ENCODE results near the gene PNPLA1.

PNPLA1 gene

GRCh38 chr6:36232172-36232571 is 37.7 kb upstream of the PNPLA1 start:
- Histone ChIP-seq H3K4me3 (ENCODE audit: low read length) (no peak overlapping the region), H3K27me3 (replicated peaks; ENCODE audit: control insufficient read depth, insufficient read depth, low read length) (no peaks in the 10 kb centered on the region), H3K9me3 (ENCODE audit: control insufficient read depth, low read length) (no peaks in the 10 kb centered on the region), H3K4me1 (ENCODE audit: control insufficient read depth, insufficient read depth, low read length) (no peaks in the 10 kb centered on the region), H3K9ac (ENCODE audit: low read length) (no peak overlapping the region), H3K36me3 (ENCODE audit: control insufficient read depth, insufficient read depth, low read length, severe bottlenecking) (peaks cover 72% of the 10 kb centered on the region)
- DNase-seq (ENCODE audit: low read depth), result no peak

GRCh38 chr6:36235309-36235708 is 34.6 kb upstream of the PNPLA1 start:
- Histone ChIP-seq H3K9ac (ENCODE audit: low read length) (no peak overlapping the region), H3K4me1 (ENCODE audit: control insufficient read depth, insufficient read depth, low read length) (no peaks in the 10 kb centered on the region), H3K4me3 (ENCODE audit: low read length) (no peak overlapping the region), H3K36me3 (ENCODE audit: control insufficient read depth, insufficient read depth, low read length, severe bottlenecking) (peaks cover 40% of the 10 kb centered on the region), H3K27me3 (replicated peaks; ENCODE audit: control insufficient read depth, insufficient read depth, low read length) (no peaks in the 10 kb centered on the region), H3K9me3 (ENCODE audit: control insufficient read depth, low read length) (no peaks in the 10 kb centered on the region)
- DNase-seq (ENCODE audit: low read depth), result no peak

DNA sequence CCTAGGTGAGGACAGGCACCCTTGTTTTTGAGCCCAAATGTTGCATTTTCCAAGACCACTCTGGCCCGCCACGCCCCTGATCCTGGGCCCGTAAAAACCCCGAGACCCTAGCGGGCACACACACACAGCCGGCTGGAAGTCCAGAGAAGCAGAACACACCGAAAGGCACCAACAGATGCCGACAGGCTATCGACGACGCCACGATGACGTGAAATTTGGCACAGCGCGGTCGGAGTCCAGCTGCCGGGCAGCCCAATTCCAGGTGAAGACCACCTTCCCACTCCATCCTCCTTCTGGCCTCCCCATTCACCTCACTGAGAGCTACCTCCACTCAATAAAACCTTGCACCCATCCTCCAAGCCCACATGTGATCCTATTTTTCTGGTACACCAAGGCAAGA is 34.0 kb upstream of the PNPLA1 start:
- H3K4me3 ChIP-seq (ENCODE audit: low read length), result no peak overlapping the region
- no peak overlapping the region for H3K9ac ChIP-seq (ENCODE audit: low read length)
- peaks cover 35% of the 10 kb centered on the region for H3K36me3 ChIP-seq (ENCODE audit: control insufficient read depth, insufficient read depth, low read length, severe bottlenecking)
- no peaks in the 10 kb centered on the region for H3K27me3 ChIP-seq (replicated peaks; ENCODE audit: control insufficient read depth, insufficient read depth, low read length)
- no peaks in the 10 kb centered on the region for H3K4me1 ChIP-seq (ENCODE audit: control insufficient read depth, insufficient read depth, low read length)
- no peak for DNase-seq (ENCODE audit: low read depth)
- H3K9me3 ChIP-seq (ENCODE audit: control insufficient read depth, low read length), result no peaks in the 10 kb centered on the region

DNA sequence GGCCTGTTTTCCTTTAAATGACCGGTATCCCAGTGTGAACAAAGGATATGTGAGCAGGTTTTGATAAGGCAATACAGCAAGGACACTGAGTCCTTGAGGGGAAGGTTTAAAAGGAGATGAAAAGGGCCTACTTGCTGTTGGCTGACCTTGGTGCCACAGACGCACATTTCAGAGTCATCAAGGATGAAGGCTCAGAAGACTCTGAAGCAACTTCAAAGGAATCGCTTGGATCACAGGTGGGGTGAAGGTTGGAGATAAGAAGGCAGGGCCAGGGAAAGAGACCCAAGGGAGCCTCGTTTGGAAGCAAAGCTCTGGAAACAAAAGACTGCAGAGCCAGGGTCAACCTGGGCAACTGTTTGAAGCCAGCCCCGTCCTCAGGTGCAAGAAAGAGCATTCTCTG is 30.1 kb upstream of the PNPLA1 start:
- Histone ChIP-seq H3K9ac (ENCODE audit: low read length) (no peak overlapping the region), H3K9me3 (ENCODE audit: control insufficient read depth, low read length) (no peaks in the 10 kb centered on the region), H3K27me3 (replicated peaks; ENCODE audit: control insufficient read depth, insufficient read depth, low read length) (no peaks in the 10 kb centered on the region), H3K36me3 (ENCODE audit: control insufficient read depth, insufficient read depth, low read length, severe bottlenecking) (peaks cover 6% of the 10 kb centered on the region), H3K4me3 (ENCODE audit: low read length) (no peak overlapping the region), H3K4me1 (ENCODE audit: control insufficient read depth, insufficient read depth, low read length) (no peaks in the 10 kb centered on the region)
- no peak for DNase-seq (ENCODE audit: low read depth)

DNA sequence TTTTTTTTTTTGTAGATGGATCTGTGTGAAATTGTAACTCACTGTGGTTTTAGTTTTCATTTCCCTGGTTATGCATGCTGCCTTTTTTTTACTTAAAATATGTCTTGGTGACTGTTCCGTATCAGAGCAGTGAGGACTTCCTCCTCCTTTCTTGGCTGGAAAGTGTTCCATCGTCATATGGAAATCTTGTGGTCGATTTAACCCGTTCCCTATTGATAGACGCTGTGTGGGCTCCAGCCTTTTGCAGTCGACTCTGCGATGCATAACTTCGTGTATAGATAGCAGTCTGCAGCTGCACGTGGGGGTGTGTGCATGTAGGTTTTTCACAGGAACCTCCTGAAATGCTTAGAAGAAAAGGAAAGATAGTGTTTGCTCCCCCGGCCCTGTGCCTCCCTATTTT is 28.1 kb upstream of the PNPLA1 start:
- Histone ChIP-seq H3K4me3 (ENCODE audit: low read length) (no peak overlapping the region), H3K4me1 (ENCODE audit: control insufficient read depth, insufficient read depth, low read length) (no peaks in the 10 kb centered on the region), H3K9ac (ENCODE audit: low read length) (no peak overlapping the region), H3K36me3 (ENCODE audit: control insufficient read depth, insufficient read depth, low read length, severe bottlenecking) (no peaks in the 10 kb centered on the region), H3K27me3 (replicated peaks; ENCODE audit: control insufficient read depth, insufficient read depth, low read length) (no peaks in the 10 kb centered on the region), H3K9me3 (ENCODE audit: control insufficient read depth, low read length) (no peaks in the 10 kb centered on the region)
- no peak for DNase-seq (ENCODE audit: low read depth)

GRCh38 chr6:36242161-36242560 is 27.7 kb upstream of the PNPLA1 start:
- H3K9ac ChIP-seq (ENCODE audit: low read length), result no peak overlapping the region
- no peaks in the 10 kb centered on the region for H3K36me3 ChIP-seq (ENCODE audit: control insufficient read depth, insufficient read depth, low read length, severe bottlenecking)
- no peak overlapping the region for H3K4me3 ChIP-seq (ENCODE audit: low read length)
- DNase-seq (ENCODE audit: low read depth), result no peak
- no peaks in the 10 kb centered on the region for H3K9me3 ChIP-seq (ENCODE audit: control insufficient read depth, low read length)
- no peaks in the 10 kb centered on the region for H3K27me3 ChIP-seq (replicated peaks; ENCODE audit: control insufficient read depth, insufficient read depth, low read length)
- H3K4me1 ChIP-seq (ENCODE audit: control insufficient read depth, insufficient read depth, low read length), result peaks cover 1% of the 10 kb centered on the region

DNA sequence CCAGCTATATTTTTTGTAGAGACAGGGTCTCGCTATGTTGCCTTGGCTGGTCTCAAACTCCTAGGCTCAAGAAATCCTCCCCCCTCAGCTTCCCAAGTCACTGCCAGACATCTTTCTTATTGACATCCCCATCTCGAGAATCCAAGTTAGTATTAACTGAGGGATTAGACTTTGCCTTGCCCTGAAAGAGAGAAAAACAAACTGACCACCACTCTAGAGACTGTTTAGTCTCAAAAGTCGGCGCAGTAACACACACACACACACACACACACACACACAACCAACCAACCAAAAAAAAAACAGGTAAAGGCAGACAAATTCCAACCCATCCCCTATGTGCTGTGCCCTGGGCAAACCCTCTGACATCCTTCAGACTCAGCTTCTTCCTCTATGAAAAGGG is 27.2 kb upstream of the PNPLA1 start:
- no peak overlapping the region for H3K9ac ChIP-seq (ENCODE audit: low read length)
- DNase-seq (ENCODE audit: low read depth), result no peak
- H3K9me3 ChIP-seq (ENCODE audit: control insufficient read depth, low read length), result no peaks in the 10 kb centered on the region
- H3K4me1 ChIP-seq (ENCODE audit: control insufficient read depth, insufficient read depth, low read length), result peaks cover 6% of the 10 kb centered on the region
- no peaks in the 10 kb centered on the region for H3K27me3 ChIP-seq (replicated peaks; ENCODE audit: control insufficient read depth, insufficient read depth, low read length)
- no peaks in the 10 kb centered on the region for H3K36me3 ChIP-seq (ENCODE audit: control insufficient read depth, insufficient read depth, low read length, severe bottlenecking)
- no peak overlapping the region for H3K4me3 ChIP-seq (ENCODE audit: low read length)

- no peak overlapping the region for H3K4me3 ChIP-seq (ENCODE audit: low read length)
- H3K9ac ChIP-seq (ENCODE audit: low read length), result no peak overlapping the region
- no peaks in the 10 kb centered on the region for H3K27me3 ChIP-seq (replicated peaks; ENCODE audit: control insufficient read depth, insufficient read depth, low read length)
- H3K4me1 ChIP-seq (ENCODE audit: control insufficient read depth, insufficient read depth, low read length), result peaks cover 16% of the 10 kb centered on the region
- DNase-seq (ENCODE audit: low read depth), result no peak
- no peaks in the 10 kb centered on the region for H3K9me3 ChIP-seq (ENCODE audit: control insufficient read depth, low read length)
- no peaks in the 10 kb centered on the region for H3K36me3 ChIP-seq (ENCODE audit: control insufficient read depth, insufficient read depth, low read length, severe bottlenecking)
These were observed 26.2 kb upstream of the PNPLA1 start for GRCh38 chr6:36243562-36244212.

DNA sequence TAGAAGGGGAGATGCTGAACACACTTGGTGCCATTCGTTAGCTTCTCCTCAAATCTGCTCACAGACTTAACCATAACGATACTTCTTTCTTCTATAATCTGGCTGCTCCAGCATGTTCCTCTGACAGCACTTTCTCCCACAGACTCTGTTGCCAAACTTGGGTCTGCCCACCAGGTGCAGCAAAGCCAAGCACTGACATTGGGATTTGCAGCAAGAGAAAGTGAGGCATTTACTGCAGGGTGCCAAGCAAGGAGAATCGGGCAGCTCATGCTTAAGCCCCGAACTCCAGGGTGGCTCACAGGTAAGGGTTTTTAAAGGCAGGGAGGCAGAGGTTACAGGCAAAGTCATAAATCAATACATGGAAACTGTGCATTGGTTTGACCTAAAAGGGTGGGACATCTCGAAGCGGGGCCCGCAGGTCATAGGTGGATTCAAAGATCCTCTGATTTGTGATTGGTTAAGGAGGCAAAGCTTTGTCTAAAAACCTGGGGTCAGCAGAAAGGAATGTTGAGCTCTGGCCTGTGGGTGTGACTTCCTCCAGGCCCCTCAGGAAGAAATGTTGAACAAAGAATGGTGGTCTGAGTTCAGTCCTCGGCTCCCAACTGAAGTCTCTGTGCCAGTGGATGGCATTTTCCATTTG is 25.1 kb upstream of the PNPLA1 start:
- Histone ChIP-seq H3K4me3 (ENCODE audit: low read length) (no peak overlapping the region), H3K9me3 (ENCODE audit: control insufficient read depth, low read length) (no peaks in the 10 kb centered on the region), H3K36me3 (ENCODE audit: control insufficient read depth, insufficient read depth, low read length, severe bottlenecking) (no peaks in the 10 kb centered on the region), H3K27me3 (replicated peaks; ENCODE audit: control insufficient read depth, insufficient read depth, low read length) (no peaks in the 10 kb centered on the region), H3K9ac (ENCODE audit: low read length) (no peak overlapping the region), H3K4me1 (ENCODE audit: control insufficient read depth, insufficient read depth, low read length) (peaks cover 27% of the 10 kb centered on the region)
- no peak for DNase-seq (ENCODE audit: low read depth)

DNA sequence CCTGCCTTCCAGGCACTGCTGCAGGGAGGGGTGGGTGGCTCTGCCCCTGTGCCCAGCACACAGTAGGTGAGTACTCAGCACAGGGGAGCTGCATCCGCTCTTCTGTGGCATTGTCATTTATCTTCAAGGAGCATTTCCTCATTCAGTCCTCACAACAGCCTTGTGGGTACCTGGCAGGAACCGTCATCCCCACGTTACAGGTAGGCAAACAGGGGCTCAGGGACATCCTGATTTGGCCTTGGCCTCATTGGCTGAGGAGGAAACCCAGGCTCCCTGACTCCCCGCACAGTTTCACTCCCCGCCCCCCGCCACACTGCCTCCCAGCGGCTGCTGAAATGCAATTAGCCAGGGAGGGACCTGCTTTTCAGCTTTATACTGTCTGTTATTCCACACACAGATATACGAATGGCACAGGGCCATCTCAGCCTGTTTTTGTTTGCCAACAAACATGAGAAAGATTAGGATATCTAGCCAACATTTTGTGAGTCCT is 24.2 kb upstream of the PNPLA1 start:
- Histone ChIP-seq H3K9me3 (ENCODE audit: control insufficient read depth, low read length) (no peaks in the 10 kb centered on the region), H3K27me3 (replicated peaks; ENCODE audit: control insufficient read depth, insufficient read depth, low read length) (no peaks in the 10 kb centered on the region), H3K36me3 (ENCODE audit: control insufficient read depth, insufficient read depth, low read length, severe bottlenecking) (no peaks in the 10 kb centered on the region), H3K9ac (ENCODE audit: low read length) (no peak overlapping the region), H3K4me1 (ENCODE audit: control insufficient read depth, insufficient read depth, low read length) (peaks cover 32% of the 10 kb centered on the region), H3K4me3 (ENCODE audit: low read length) (no peak overlapping the region)
- no peak for DNase-seq (ENCODE audit: low read depth)

GRCh38 chr6:36246506-36247268 is 23.2 kb upstream of the PNPLA1 start:
- peaks cover 32% of the 10 kb centered on the region for H3K4me1 ChIP-seq (ENCODE audit: control insufficient read depth, insufficient read depth, low read length)
- H3K9me3 ChIP-seq (ENCODE audit: control insufficient read depth, low read length), result no peaks in the 10 kb centered on the region
- H3K36me3 ChIP-seq (ENCODE audit: control insufficient read depth, insufficient read depth, low read length, severe bottlenecking), result no peaks in the 10 kb centered on the region
- H3K4me3 ChIP-seq (ENCODE audit: low read length), result no peak overlapping the region
- DNase-seq (ENCODE audit: low read depth), result no peak
- H3K9ac ChIP-seq (ENCODE audit: low read length), result no peak overlapping the region
- H3K27me3 ChIP-seq (replicated peaks; ENCODE audit: control insufficient read depth, insufficient read depth, low read length), result no peaks in the 10 kb centered on the region
